Gastroesophageal sphincter (tissue), 4 donors: Measurements from ENCODE around the gene PRMT9. TPM values are rescaled to one million over a fixed set of nuclear protein-coding genes. Genes with fewer than 3 reads are reported as not detected.

Experiments used
- ATAC-seq: fragments of 150-250 bp; one replicate; pipeline ENCODE4 v1.9.1; 2016; ENCODE audit warnings: mild to moderate bottlenecking, moderate library complexity
- H3K27ac ChIP-seq, 4 donors: fragments of 200-600 bp; sonication (generic) in 3 of 4; 1 replicate in 3 of 4; 2 replicates in 1 of 4; pipeline ENCODE4 v1.5.1; 2016 to 2019
- H3K27me3 ChIP-seq: fragments of 200-600 bp; sonication (generic); one replicate; pipeline ENCODE4 v1.5.1; 2019
- H3K36me3 ChIP-seq, 2 donors: fragments of 200-600 bp; sonication (generic); one replicate each; pipeline ENCODE4 v1.5.1; 2019; ENCODE audit warnings: control low read depth in 1 of 2
- H3K4me1 ChIP-seq, 3 donors: fragments of 200-600 bp; sonication (generic); 1 replicate in 2 of 3; 2 replicates in 1 of 3; pipeline ENCODE4 v1.5.1; 2016 to 2019; ENCODE audit warnings: control low read depth in 2 of 3
- H3K4me3 ChIP-seq, 2 donors: fragments of 200-600 bp; sonication (generic); one replicate each; pipeline ENCODE4 v1.5.1; 2019; ENCODE audit warnings: mild to moderate bottlenecking in 1 of 2, moderate library complexity in 1 of 2
- H3K9me3 ChIP-seq, 3 donors: fragments of 200-600 bp; sonication (generic); one replicate each; pipeline ENCODE4 v1.5.1; 2017 to 2019; ENCODE audit warnings: control low read depth in 2 of 3
- EP300 ChIP-seq: sonication (generic); formaldehyde crosslinking; IDR thresholded peaks from one replicate; pipeline ENCODE4 v1.6.1; 2017; ENCODE audit warnings: antibody characterized with exemption, mild to moderate bottlenecking
- POLR2A ChIP-seq, 2 donors: fragments of 450-650 bp; IDR thresholded peaks; one replicate each; pipeline ENCODE4 v1.6.1; 2017; ENCODE audit warnings: antibody characterized with exemption in 2 of 2, mild to moderate bottlenecking in 2 of 2, moderate library complexity in 1 of 2
- POLR2AphosphoS5 ChIP-seq: sonication (generic); formaldehyde crosslinking; IDR thresholded peaks from one replicate; pipeline ENCODE4 v1.6.1; 2017; ENCODE audit warnings: antibody characterized with exemption
- WGBS, 2 donors: methylation state at CpG; one replicate each; pipeline ENCODE4 v1.1.5; 2018; ENCODE audit warnings: low coverage in 1 of 2; 5-methylcytosine and 5-hydroxymethylcytosine counted together
- total RNA-seq, 4 donors: library from RNA; depleted of rRNA; stranded (reverse); fragments of >200 nt; gene quantifications; one replicate each; pipeline ENCODE4 v1.1.0, GENCODE V29; 2016
- TF ChIP-seq, protein P1 (sequence below), 4 experiments: fragments of 200-600 bp in 2 of 4; fragments of 450-650 bp in 2 of 4; sonication (generic) in 1 of 4; IDR thresholded peaks; one replicate each; pipeline ENCODE4 v1.5.1; 2017 to 2019; ENCODE audit warnings: antibody characterized with exemption in 4 of 4, mild to moderate bottlenecking in 2 of 4, moderate library complexity in 2 of 4

PRMT9 gene
- total RNA-seq, 4 donors from 2014 or later, result 5.3 to 10.7 (median 9.0) TPM

DNA sequence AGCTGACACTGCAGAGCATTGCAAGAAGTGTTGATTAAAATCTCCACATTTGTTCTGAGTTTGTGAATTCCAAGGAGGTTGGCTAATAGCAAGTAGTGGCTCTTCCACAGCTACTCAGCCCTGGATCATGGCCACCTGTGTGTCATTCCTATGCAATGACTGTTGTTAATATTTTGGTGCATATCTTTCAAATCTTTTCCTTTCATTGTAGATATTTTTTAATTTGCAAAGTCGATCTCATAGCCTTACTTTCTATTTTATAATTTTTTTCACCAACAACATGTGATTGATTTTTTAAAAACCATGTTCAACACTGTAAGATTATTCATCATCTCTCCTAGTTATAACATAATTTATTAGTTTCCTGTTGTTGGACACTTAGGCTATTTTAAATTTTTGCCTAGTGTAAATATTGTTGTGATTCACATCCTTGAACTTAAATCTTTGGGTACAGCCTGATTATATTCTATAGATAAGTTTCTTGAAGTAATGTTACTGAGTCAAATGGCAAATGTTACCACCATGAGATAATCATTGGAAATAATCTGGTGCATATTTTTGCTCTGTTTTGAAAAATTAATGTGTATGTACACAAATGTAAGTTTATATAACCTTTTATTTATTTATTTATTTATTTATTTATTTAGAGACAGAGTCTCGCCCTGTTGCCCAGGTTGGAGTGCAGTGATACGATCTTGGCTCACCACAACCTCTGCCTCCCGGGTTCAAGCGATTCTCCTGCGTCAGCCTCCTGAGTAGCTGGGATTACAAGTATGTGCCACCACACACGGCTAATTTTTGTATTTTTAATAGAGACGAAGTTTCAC lies 30.8 kb upstream of the PRMT9 start:
- Histone ChIP-seq H3K4me1 (peaks cover 0 to 8% (median 5%) of the 10 kb centered on the region in 3 donors), H3K27ac (peak overlapping the region in 2 of 4 donors; percentile 16 to 45), H3K27me3 (no peaks in the 10 kb centered on the region), H3K4me3 (no peak overlapping the region), H3K9me3 (no peaks in the 10 kb centered on the region), H3K36me3 (no peaks in the 10 kb centered on the region)
- TF ChIP-seq POLR2AphosphoS5 (peak; percentile 49), POLR2A (IDR thresholded peaks at IDR 0.05) (no peak)
- peak; percentile 94 for ATAC-seq
- 86 to 93% methylated on average over 3 to 8 of the region's 8 CpGs for WGBS, 2 donors

DNA sequence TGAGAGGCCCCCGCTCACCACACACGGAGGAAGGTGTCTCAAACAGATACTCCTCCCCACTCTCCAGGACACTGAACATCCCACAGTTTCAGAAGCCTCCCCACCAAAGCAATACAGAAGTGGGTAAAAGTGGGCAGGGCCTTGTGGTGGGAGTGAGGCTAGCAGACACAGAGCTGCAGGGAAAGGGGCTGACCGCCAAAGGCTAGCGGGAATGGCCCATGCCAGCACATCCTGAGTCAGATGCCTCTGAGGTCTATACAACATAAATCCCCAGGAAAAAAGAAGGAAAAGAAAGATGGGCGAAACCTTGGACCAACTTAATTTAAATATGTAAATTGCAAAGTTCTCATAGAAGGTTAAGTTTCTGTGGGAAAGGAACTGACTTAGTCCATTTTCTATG lies 26.0 kb upstream of the PRMT9 start:
- H3K4me1 ChIP-seq, result peaks cover 0 to 17% (median 5%) of the 10 kb centered on the region in 3 donors

DNA sequence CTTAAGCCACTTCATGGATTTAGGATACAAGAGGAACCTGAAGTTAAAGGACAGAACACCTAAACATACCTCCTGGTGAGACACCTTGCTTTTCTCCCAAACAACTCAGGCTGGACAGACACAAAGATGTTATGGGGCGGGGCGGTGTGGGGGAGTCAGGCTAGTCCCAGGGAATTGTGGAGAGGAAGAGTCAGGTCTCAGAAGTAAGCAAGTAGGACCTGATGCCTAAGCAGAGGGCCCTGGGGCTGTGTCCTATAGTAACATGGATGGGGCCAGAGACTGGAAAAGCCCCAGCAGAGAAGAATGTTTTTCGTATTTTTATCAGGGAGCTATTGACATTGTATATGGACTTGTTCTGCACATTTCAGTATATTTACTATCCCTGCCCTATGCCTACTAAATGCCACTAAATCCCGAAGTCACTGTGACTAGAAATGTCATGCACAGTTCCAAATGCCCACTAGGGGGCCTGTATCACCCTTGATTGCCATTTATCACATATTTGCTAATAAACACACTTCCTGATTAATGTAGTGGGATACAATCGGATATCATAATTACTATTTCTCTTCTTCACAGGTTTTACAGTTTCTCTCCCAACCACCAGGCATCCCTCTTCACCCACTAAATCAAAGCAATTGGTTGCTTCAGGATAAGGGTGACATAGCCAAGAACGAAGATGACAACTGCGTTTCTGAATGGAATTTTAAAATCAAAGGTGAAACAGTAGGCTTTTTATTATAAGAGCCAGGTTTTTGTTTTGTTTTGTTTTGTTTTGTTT lies 24.1 kb upstream of the PRMT9 start:
- Histone ChIP-seq H3K27me3 (no peaks in the 10 kb centered on the region), H3K27ac (no peak overlapping the region), H3K9me3 (no peaks in the 10 kb centered on the region), H3K4me1 (peaks cover 0 to 9% (median 0%) of the 10 kb centered on the region in 3 donors), H3K4me3 (no peak overlapping the region), H3K36me3 (no peaks in the 10 kb centered on the region)
- WGBS, 2 donors, result 29 to 33% methylated on average over 6 to 7 of the region's 7 CpGs
- peak; percentile 34 for ATAC-seq
- no peak for TF ChIP-seq EP300
- TF ChIP-seq, protein P1, sequence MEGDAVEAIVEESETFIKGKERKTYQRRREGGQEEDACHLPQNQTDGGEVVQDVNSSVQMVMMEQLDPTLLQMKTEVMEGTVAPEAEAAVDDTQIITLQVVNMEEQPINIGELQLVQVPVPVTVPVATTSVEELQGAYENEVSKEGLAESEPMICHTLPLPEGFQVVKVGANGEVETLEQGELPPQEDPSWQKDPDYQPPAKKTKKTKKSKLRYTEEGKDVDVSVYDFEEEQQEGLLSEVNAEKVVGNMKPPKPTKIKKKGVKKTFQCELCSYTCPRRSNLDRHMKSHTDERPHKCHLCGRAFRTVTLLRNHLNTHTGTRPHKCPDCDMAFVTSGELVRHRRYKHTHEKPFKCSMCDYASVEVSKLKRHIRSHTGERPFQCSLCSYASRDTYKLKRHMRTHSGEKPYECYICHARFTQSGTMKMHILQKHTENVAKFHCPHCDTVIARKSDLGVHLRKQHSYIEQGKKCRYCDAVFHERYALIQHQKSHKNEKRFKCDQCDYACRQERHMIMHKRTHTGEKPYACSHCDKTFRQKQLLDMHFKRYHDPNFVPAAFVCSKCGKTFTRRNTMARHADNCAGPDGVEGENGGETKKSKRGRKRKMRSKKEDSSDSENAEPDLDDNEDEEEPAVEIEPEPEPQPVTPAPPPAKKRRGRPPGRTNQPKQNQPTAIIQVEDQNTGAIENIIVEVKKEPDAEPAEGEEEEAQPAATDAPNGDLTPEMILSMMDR (IDR thresholded peaks at IDR 0.05), result peak; percentile 80 to 91 (median 88)
- no peak for TF ChIP-seq POLR2A (IDR thresholded peaks at IDR 0.05)
- TF ChIP-seq POLR2AphosphoS5, result no peak

More for the DNA sequence above, 26.0 kb upstream of the PRMT9 start:
- ATAC-seq, result no peak
- TF ChIP-seq EP300 (no peak), POLR2AphosphoS5 (no peak), POLR2A (IDR thresholded peaks at IDR 0.05) (no peak)
- TF ChIP-seq, protein P1 (IDR thresholded peaks at IDR 0.05), result no peak
- 94 to 97% methylated on average over 3 of the region's 5 CpGs for WGBS, 2 donors
- no peak overlapping the region for H3K4me3 ChIP-seq
- H3K27me3 ChIP-seq, result no peaks in the 10 kb centered on the region
- H3K36me3 ChIP-seq, result no peaks in the 10 kb centered on the region
- H3K27ac ChIP-seq, result no peak overlapping the region
- no peaks in the 10 kb centered on the region for H3K9me3 ChIP-seq

DNA sequence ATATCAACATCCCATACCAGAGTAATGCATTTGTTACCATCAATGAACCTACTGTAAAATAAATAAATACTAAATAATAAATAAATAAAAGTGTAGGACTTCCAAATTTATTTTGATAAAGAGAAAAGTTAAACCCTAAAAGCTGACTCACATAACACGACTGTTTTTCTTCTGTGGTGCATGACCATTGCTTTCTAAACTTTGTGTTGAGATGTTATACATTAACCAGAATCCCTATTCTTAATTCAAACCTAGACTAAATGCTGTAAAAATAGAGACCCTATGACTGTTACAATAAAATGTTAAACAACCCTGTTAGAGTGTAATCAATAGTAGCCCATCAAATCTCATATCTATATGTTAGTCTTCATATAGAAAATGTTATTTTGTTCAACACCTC lies 20.9 kb upstream of the PRMT9 start:
- H3K4me3 ChIP-seq, result no peak overlapping the region
- H3K4me1 ChIP-seq, result peaks cover 0 to 9% (median 0%) of the 10 kb centered on the region in 3 donors
- H3K36me3 ChIP-seq, result no peaks in the 10 kb centered on the region
- no peak for ATAC-seq
- TF ChIP-seq, protein P1 (IDR thresholded peaks at IDR 0.05), result no peak
- TF ChIP-seq POLR2A (IDR thresholded peaks at IDR 0.05), result no peak
- TF ChIP-seq POLR2AphosphoS5, result no peak
- TF ChIP-seq EP300, result no peak
- peaks cover 0 to 4% (median 0%) of the 10 kb centered on the region in 3 donors for H3K9me3 ChIP-seq
- H3K27me3 ChIP-seq, result no peaks in the 10 kb centered on the region
- H3K27ac ChIP-seq, result no peak overlapping the region
- 58 to 71% methylated on average over 1 of the region's 1 CpG for WGBS, 2 donors

DNA sequence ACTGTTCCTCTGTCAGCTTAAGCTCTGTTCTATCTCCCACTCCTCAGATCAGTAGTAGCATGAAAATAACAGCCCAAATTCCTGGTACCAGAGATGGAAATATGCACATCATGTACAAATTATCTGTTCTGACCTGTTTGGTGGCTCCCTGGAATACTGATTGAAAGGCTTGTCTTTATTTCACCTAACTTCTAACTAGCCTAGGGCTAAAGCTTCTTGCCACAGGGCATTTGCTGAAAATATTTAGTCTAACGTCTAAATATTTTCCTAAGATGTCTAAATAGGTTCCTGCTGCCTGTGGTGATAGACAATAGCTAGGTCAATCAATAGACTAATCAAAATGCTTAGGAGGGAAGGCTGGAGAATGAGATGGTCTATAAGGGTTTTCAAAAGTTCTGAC lies 12.9 kb upstream of the PRMT9 start:
- no peak for TF ChIP-seq POLR2A (IDR thresholded peaks at IDR 0.05)
- no peak for TF ChIP-seq POLR2AphosphoS5
- no peak for TF ChIP-seq EP300
- TF ChIP-seq, protein P1 (IDR thresholded peaks at IDR 0.05), result no peak
- 60 to 78% methylated on average over 1 of the region's 1 CpG for WGBS, 2 donors
- Histone ChIP-seq H3K27ac (no peak overlapping the region), H3K9me3 (peaks cover 0 to 4% (median 0%) of the 10 kb centered on the region in 3 donors), H3K27me3 (no peaks in the 10 kb centered on the region), H3K4me1 (no peaks in the 10 kb centered on the region), H3K36me3 (no peaks in the 10 kb centered on the region), H3K4me3 (no peak overlapping the region)
- ATAC-seq, result no peak
